ENCODE results near the gene CPTP. TPM values are rescaled to one million over a fixed set of nuclear protein-coding genes. Genes with fewer than 3 reads are reported as not detected.

The CPTP gene
- 10 to 100 TPM; 15.6 to 33.0 TPM for total RNA-seq

GRCh38 chr1:1324524-1325287 is at the start of gene CPTP, which contains the start of gene INTS11:
Gene CPTP, plus strand, starts transcription at chr1:1324802. Its CDS starts 2,109 bp downstream, at chr1:1326911.
Gene INTS11, minus strand, starts transcription at chr1:1324660. Its CDS starts 52 bp downstream, at chr1:1324608.
- ATAC-seq (peak; percentile 93), DNase-seq (peak; percentile 94 to 97 (median 95))
- 0 to 1% methylated on average over 24 to 54 of the region's 84 CpGs for WGBS, 2 donors
- Histone ChIP-seq H3K36me3 (replicated peaks in 1 of 2; ENCODE audit: insufficient read depth in 1 of 2, low read depth in 2 of 2) (peaks cover 3 to 8% of the 10 kb centered on the region in 2 donors), H3K4me3 (peak within 1 kb of the TSS; percentile 89), H3K27ac (peak within 1 kb of the TSS; percentile 78 to 95 (median 90)), H3K4me1 (peaks cover 50% of the 10 kb centered on the region), H3K9me3 (no peaks in the 10 kb centered on the region), H3K27me3 (no peaks in the 10 kb centered on the region)
- intact Hi-C loops (cut with DNase I), result no loop called here
- TF ChIP-seq POLR2A (IDR thresholded peaks at IDR 0.05) (peak; percentile 58 to 77 (median 70)), CTCF (IDR thresholded peaks at IDR 0.05) (no peak)

GRCh38 chr1:1274931-1275431 is 49.6 kb upstream of the CPTP start:
- no peaks in the 10 kb centered on the region for H3K36me3 ChIP-seq (replicated peaks in 1 of 2; ENCODE audit: insufficient read depth in 1 of 2, low read depth in 2 of 2)
- H3K9me3 ChIP-seq, result no peaks in the 10 kb centered on the region
- no peak overlapping the region for H3K27ac ChIP-seq
- peaks cover 34% of the 10 kb centered on the region for H3K4me1 ChIP-seq
- intact Hi-C loops (cut with DNase I), result no loop called here
- 66 to 87% methylated on average over 3 to 15 of the region's 15 CpGs for WGBS, 2 donors
- DNase-seq, result no peak
- no peak for ATAC-seq
- H3K4me3 ChIP-seq, result no peak overlapping the region
- TF ChIP-seq CTCF (IDR thresholded peaks at IDR 0.05) (no peak), POLR2A (IDR thresholded peaks at IDR 0.05) (no peak)
- no peaks in the 10 kb centered on the region for H3K27me3 ChIP-seq

- no peak overlapping the region for H3K27ac ChIP-seq
- H3K27me3 ChIP-seq, result no peaks in the 10 kb centered on the region
- no peak overlapping the region for H3K4me3 ChIP-seq
- no peaks in the 10 kb centered on the region for H3K36me3 ChIP-seq (replicated peaks in 1 of 2; ENCODE audit: insufficient read depth in 1 of 2, low read depth in 2 of 2)
- TF ChIP-seq CTCF (IDR thresholded peaks at IDR 0.05) (no peak), POLR2A (IDR thresholded peaks at IDR 0.05) (no peak)
- DNase-seq (no peak), ATAC-seq (no peak)
- H3K4me1 ChIP-seq, result peaks cover 25% of the 10 kb centered on the region
- H3K9me3 ChIP-seq, result no peaks in the 10 kb centered on the region
- intact Hi-C loops (cut with DNase I), result no loop called here
- WGBS, 2 donors, result 77 to 78% methylated on average over 9 of the region's 9 CpGs
These were observed 48.8 kb upstream of the CPTP start for GRCh38 chr1:1275836-1276235.

- Histone ChIP-seq H3K4me3 (no peak overlapping the region), H3K36me3 (replicated peaks in 1 of 2; ENCODE audit: insufficient read depth in 1 of 2, low read depth in 2 of 2) (no peaks in the 10 kb centered on the region), H3K9me3 (no peaks in the 10 kb centered on the region), H3K27me3 (no peaks in the 10 kb centered on the region), H3K4me1 (peaks cover 21% of the 10 kb centered on the region), H3K27ac (no peak overlapping the region)
- WGBS, 2 donors, result 92% methylated on average over 12 of the region's 13 CpGs
- no peak for TF ChIP-seq POLR2A (IDR thresholded peaks at IDR 0.05)
- TF ChIP-seq CTCF (IDR thresholded peaks at IDR 0.05), result no peak
- intact Hi-C loops (cut with DNase I), result no loop called here
- no peak for DNase-seq
- no peak for ATAC-seq
These were observed 46.0 kb upstream of the CPTP start for GRCh38 chr1:1278620-1279019.
